GM18526 (cell line): ENCODE results near the gene CNTLN.

ENCODE experiments used
- POLR2A ChIP-seq: IDR thresholded peaks from 3 replicates; pipeline ENCODE4 v1.6.1; 2011; ENCODE audit not compliant: insufficient read length; ENCODE audit errors: extremely low read depth

CNTLN gene

DNA sequence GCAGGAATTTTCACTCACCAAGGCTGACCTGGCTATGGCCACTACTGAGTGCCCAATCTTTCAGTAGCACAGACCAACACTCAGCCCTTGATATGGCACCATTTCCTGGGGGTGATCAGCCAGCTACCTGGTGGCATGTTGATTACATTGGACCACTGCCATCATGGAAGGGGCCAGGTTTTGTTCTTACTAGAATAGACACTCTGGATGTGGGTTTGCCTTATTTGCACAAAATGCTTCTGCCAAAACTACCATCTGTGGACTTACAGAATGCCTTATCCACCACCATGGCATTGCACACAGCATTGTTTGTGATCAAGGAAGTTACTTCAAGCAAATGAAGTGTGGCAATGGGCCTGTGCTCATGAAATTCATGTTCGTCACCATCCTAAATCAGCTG is 374.3 kb downstream of the CNTLN start:
- TF ChIP-seq POLR2A: no peak

DNA sequence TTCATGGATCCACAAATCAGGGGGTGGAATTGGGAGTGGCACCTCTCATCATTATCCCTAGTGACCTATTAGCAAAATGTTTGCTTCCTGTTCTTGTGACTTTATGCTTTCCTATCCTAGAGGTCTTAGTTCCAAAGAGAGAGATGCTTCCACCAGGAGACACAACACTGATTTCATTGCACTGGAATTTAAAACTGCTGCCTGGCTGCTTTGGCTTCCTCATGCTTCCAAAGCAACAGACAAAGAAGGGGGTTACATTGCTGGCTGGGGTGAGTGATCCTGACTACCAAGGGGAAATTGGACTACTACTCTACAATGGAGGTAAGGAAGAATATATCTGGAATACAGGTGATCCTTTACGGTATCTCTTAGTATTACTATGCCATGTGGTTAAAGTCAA is 374.9 kb downstream of the CNTLN start:
- no peak for TF ChIP-seq POLR2A

DNA sequence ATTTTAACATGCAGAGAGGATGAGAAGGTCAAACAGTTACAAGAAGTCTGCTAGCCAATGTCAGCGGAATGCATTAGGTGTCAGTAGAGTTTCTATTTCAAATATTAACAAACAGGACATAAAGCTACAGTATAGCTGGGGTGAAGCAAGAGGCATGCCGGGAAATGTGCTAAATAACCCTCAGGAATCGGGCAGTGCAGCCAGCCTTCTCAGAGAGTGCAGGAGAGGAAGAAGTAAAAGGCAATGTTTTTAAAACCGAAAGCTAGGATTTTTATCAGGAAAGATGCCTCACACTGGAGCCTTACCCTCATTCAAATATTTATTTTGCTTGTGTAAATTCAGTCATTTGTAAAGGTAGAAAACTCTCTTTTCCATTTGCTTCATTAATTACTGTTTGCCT is 384.9 kb downstream of the CNTLN start:
- TF ChIP-seq POLR2A: no peak

DNA sequence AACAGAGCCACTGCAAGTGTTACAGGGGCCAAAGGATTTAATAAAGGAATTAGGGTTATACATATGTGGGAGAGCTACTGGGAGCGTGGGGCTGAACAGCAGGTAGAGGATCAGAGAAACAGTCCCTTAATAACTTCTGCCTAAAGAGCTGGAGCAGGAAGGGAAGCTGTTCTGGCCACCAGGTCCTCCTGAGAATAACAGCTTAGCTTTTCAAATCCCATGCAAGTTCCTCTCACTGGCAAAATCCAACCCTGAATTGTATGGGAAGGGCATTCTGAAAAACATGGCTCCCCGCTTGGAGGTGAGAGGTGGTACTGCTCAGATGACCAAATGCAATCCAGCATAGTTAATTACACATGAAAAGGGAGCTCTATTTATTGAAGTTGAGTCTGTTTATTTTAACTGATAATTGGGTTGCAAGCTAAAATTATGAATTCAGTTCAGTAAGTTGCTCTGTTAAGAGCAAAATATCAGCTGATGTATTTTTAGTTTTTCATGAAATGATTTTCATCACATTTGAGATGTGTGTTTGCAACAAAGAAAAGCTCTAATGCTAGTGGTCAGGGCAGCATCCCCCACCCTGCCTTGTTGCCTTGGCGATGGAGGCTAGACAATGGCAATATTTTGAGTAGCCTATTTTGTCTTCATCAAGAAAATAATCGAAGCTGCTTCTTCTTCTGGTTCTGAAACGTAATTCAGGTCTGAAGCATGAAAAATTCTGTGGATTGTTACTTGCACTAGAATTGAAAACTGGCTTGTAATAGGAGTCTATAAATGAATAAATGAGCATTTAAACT is 385.6 kb downstream of the CNTLN start:
- no peak for TF ChIP-seq POLR2A

DNA sequence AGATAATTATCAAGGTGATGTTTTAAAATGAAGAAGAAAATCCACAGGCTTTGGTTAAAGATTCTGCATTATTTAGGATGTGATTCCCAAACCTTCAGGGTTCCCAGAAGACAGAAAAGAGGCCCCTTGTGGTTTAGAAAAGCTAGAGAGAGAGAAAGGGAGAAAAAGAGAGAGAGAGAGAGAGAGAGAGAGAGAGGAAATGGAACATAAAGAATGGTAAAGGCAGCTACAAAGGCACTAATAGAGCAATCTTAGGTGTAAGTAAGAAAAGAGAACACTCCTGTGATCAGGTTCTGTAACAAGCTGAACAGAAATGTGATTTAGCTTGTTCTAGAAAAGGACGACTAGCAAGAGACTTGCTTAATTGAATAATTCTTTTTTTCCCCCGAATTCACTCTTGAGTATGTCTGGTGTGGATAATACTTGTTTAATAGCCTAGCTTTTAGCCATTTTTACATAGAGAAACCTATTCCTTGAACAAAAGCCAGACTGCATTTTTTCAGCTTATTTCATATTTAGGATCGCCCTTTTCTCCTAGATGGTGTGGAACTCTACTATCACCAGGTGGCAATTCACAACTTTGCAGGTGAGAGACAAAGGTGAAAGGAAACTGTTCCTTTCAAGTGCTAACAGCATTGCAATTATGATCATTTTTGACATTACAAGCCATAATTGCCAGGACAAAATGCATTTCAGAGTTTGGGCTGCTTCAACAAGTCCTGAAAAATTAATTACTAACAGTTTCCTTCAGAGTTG is 386.4 kb downstream of the CNTLN start:
- no peak for TF ChIP-seq POLR2A

DNA sequence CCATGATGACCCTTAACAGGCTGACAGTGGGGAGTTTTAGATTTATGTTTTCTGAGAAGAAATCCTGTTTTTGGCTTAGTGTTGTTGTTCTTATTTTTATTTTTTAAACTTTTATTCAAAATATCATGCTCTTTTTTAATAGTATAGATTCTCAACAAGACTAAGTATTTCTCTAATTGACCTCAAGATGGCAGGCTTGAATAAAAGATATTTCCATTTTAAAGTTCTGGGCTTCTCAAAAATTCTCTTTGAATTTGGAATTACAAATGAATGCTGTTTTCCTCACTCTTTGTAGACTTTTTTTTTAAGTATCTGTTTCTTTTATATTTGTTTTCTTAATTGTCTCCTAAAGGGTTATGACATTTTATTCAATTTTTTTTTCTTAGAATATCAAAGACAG is 394.0 kb downstream of the CNTLN start:
- TF ChIP-seq POLR2A: no peak

DNA sequence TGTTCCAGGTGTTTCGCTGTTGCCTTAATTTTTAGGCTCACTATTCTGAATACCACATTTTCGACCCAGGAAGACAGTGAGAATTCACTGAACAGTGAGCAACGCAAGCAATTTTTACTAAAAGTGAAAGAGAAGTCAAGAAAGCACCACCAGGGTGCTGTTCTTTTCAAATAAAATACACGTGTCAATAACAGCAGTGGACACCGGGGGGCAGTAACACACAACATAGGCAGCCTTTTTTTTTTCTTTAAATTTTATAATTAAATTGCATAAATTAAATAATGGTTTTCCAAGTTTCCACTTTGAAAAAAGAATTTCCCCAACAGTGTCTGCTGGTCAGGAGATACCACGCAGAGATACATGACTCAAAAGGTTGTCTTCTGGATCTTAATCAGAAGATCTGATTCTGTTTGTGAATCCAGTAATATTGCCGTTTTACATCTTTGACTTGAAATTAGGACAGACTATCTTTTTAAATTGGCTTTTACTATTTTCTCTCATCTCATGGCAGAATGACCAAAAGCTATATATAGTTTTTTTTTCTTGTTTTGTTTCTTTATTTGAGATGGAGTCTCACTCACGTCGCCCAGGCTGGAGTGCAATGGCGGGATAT is 396.9 kb downstream of the CNTLN start:
- no peak for TF ChIP-seq POLR2A

DNA sequence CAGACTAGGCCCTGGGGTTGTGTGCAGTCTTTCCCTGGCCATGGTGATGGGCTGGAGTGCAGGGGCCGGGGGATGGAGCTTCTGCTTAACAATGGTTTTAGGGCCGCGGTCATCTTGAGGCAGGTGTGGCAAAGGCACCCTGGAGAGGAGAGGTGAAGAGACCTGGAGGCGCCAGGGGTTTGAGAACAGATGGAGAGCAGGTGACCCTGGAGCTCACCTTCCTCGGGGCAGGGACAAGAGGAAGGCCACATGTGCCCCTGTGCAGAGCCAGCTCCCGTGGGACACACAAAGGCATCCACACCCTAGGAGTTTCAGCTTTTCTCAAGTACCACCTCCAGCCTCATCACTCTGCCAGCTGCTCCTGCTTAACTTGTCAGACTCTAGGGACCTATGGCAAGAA is 397.6 kb downstream of the CNTLN start:
- no peak for TF ChIP-seq POLR2A

DNA sequence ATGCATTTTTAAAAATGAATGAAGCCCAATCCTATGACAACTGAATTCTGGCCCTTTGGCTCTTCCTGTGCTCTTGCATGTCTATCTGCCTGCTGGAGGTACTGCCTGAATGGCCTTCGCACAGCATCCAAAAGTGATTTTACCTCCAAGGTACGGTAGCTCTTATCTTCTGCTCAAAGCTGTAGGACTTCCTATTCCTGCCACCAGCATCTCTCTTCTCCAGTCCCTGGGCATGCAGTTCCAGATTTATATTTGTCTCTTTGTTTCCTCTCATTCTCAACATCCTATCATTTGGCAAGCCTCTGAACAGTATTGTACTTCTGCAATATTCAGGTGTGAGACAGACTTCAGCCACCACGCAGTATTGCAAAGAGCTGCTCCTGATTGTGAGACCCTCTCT is 400.3 kb downstream of the CNTLN start:
- no peak for TF ChIP-seq POLR2A

DNA sequence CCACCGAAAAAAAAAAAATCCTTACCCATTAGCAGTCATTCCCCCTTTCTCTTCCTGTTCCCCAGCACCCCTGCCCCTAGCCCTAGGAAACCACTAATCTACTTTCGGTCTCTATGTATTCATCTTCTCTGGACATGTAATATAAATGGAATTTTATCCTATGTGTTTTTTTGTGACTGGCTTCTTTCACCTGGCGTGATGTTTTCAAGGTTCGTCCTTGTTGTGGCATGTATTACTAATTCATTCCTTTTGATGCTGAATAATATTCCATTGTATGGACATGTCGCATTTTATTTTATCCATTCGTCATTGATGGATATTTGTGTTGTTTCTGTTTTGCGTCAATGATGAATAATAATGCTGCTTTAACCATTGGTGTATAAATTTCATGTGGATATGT is 401.2 kb downstream of the CNTLN start:
- no peak for TF ChIP-seq POLR2A

DNA sequence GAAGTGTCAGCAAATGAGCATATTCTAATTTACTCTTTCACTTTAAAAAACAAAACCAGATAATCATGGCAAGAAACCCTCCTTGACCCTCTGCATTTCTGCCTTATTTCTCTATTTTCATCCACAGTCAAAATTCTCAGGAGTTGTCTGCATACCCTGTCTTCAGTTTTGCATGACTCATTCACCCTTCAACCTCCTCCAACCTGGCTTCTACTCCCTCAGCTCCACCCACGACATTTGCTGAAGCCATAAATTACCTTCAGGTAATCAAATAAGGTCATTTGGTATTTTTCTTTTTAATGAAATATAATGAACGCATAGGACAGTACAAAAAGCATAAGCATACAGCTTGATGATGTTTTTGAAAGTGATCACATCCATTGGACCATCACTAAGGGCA is 416.2 kb downstream of the CNTLN start:
- TF ChIP-seq POLR2A: no peak
